HG02885 (cell line): ENCODE measurements around the gene PRR5L.

ENCODE experiments used
- ATAC-seq: cut with Tn5 transposase; IDR thresholded peaks from one replicate; pipeline ENCODE4 v1.9.1; 2021; ENCODE audit warnings: mild to moderate bottlenecking; ENCODE audit not compliant: unreplicated experiment, poor library complexity

The PRR5L gene

GRCh38 chr11:36426226-36426848 lies 130.2 kb downstream of the PRR5L start:
- ATAC-seq: no peak

GRCh38 chr11:36427079-36427478 lies 131.0 kb downstream of the PRR5L start:
- no peak for ATAC-seq

- ATAC-seq: no peak
Measured at GRCh38 chr11:36427876-36428275, 131.8 kb downstream of the PRR5L start.

GRCh38 chr11:36431429-36432092 lies 135.5 kb downstream of the PRR5L start:
- ATAC-seq: peak; percentile 70

GRCh38 chr11:36432093-36432469 lies 136.0 kb downstream of the PRR5L start:
- no peak for ATAC-seq

GRCh38 chr11:36432738-36433137 lies 136.7 kb downstream of the PRR5L start:
- ATAC-seq: no peak

GRCh38 chr11:36436064-36436463 lies 140.0 kb downstream of the PRR5L start:
- no peak for ATAC-seq

- ATAC-seq: no peak
Measured at GRCh38 chr11:36436589-36436988, 140.5 kb downstream of the PRR5L start.

GRCh38 chr11:36437413-36437812 lies 141.3 kb downstream of the PRR5L start:
- ATAC-seq: no peak

GRCh38 chr11:36438126-36438525 lies 142.0 kb downstream of the PRR5L start:
- ATAC-seq: no peak

- peak; percentile 97 for ATAC-seq
Measured at GRCh38 chr11:36441610-36442208, 145.6 kb downstream of the PRR5L start.

- no peak for ATAC-seq
Measured at GRCh38 chr11:36443661-36444060, 147.6 kb downstream of the PRR5L start.

- ATAC-seq: no peak
Measured at GRCh38 chr11:36446135-36446534, 150.0 kb downstream of the PRR5L start.

- ATAC-seq: no peak
Measured at GRCh38 chr11:36447514-36447913, 151.4 kb downstream of the PRR5L start.

- ATAC-seq: no peak
Measured at GRCh38 chr11:36447947-36448346, 151.9 kb downstream of the PRR5L start.

- ATAC-seq: peak; percentile 28
Measured at GRCh38 chr11:36449561-36450096, 153.5 kb downstream of the PRR5L start.

GRCh38 chr11:36450110-36450572 lies 154.1 kb downstream of the PRR5L start:
- peak; percentile 76 for ATAC-seq

GRCh38 chr11:36451045-36451444 lies 155.0 kb downstream of the PRR5L start:
- ATAC-seq: no peak

GRCh38 chr11:36451681-36452080 lies 155.6 kb downstream of the PRR5L start:
- no peak for ATAC-seq

- ATAC-seq: no peak
Measured at GRCh38 chr11:36452236-36452940, 156.3 kb downstream of the PRR5L start.

GRCh38 chr11:36452961-36453360 lies 156.9 kb downstream of the PRR5L start:
- no peak for ATAC-seq
